HG03064 (cell line): Measurements from ENCODE around the gene NTHL1.

Experiments
- ATAC-seq: cut with Tn5 transposase; IDR thresholded peaks from one replicate; pipeline ENCODE4 v1.9.1; 2021; ENCODE audit warnings: low read depth; ENCODE audit not compliant: unreplicated experiment

The NTHL1 gene

DNA sequence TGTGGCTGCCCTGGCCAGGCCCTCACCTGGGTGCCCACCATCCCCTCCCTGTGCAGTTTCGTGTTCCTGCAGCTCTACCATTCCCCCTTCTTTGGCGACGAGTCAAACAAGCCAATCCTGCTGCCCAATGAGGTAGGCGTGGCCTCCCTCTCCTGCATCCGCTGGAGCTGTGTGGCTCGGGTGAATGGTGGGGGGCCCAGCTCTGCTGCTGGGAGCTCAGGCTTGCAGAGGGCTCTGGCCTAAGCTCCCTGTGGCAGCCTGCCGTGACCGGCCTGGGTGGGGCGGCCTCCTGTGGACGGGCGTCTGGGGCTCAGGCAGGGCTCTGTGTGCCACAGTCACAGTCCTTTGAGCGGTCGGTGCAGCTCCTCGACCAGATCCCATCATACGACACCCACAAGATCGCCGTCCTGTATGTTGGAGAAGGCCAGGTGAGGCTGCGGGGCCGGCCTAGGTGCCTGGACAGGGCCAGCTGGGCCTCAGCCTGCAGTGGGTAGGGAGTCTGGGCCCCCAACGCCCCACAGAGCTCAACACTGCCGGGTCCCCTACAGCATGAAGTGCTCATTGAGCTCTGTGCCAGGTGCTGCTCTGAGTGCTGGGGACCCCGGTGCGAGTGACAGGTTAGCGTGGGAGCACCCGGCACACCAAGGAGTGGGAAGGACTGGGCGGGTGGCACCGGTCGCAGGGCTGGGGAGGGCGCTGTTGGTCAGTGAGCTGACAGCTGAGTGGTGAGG, 37.4 kb upstream of the NTHL1 start:
- ATAC-seq, result no peak

DNA sequence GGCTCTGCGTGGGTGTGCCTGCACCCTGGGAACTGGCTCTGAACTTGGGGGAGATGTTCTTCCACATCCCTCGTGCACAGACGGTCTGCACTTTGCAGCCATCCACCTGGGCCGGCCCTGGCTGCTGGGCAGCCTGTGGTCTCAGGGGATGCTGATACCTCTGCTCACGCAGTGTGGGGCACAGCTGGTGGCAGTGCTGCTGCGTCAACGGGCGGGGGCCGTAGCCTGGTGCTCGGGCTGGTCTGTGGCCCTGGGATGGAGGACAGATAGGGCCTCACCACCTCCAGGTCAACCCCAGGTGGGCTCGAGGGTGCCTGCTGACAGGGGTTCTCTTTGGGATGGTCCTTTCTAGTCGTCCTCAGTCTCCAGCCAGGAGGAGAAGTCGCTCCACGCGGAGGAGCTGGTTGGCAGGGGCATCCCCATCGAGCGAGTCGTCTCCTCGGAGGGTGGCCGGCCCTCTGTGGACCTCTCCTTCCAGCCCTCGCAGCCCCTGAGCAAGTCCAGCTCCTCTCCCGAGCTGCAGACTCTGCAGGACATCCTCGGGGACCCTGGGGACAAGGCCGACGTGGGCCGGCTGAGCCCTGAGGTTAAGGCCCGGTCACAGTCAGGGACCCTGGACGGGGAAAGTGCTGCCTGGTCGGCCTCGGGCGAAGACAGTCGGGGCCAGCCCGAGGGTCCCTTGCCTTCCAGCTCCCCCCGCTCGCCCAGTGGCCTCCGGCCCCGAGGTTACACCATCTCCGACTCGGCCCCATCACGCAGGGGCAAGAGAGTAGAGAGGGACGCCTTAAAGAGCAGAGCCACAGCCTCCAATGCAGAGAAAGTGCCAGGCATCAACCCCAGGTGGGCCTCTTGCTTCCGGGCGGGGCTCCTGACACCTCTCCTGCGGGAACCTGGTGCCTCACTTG, 36.5 kb upstream of the NTHL1 start:
- ATAC-seq, result no peak

DNA sequence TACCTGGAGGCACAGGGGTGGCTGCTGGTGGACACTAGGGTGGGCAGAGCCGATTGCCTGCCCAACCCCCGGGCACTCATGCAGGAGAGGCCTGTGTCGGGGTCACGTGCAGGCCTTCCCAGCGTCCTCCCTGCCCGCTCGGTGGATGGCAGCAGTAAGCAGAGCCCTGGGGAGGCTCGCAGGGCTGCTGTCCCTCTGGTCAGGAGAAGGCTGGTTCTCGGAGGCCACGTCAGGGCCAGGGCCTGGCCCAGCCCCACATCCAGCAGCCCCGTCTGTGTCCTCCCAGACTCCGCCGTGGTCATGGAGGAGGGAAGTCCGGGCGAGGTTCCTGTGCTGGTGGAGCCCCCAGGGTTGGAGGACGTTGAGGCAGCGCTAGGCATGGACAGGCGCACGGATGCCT, 35.8 kb upstream of the NTHL1 start:
- ATAC-seq, result no peak

DNA sequence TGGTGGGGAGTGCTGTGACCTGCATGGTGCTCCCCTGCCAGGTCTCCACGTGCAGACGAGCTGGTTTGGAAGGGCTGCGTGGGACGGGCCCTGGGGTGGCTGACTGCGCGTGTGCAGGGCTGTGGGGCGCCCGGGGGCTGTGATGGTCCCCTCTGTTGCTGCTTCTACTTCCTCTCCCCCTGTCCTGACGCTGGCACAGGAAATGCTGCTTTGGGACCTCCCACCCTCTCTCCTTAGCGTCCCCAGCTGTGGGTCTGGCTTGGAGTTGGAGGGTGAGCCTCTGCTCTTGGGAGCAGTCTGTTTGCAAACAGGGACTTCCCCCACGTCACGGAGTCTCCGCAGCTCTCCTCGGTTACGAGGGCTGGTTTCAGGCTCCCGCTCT, 35.3 kb upstream of the NTHL1 start:
- ATAC-seq, result no peak

DNA sequence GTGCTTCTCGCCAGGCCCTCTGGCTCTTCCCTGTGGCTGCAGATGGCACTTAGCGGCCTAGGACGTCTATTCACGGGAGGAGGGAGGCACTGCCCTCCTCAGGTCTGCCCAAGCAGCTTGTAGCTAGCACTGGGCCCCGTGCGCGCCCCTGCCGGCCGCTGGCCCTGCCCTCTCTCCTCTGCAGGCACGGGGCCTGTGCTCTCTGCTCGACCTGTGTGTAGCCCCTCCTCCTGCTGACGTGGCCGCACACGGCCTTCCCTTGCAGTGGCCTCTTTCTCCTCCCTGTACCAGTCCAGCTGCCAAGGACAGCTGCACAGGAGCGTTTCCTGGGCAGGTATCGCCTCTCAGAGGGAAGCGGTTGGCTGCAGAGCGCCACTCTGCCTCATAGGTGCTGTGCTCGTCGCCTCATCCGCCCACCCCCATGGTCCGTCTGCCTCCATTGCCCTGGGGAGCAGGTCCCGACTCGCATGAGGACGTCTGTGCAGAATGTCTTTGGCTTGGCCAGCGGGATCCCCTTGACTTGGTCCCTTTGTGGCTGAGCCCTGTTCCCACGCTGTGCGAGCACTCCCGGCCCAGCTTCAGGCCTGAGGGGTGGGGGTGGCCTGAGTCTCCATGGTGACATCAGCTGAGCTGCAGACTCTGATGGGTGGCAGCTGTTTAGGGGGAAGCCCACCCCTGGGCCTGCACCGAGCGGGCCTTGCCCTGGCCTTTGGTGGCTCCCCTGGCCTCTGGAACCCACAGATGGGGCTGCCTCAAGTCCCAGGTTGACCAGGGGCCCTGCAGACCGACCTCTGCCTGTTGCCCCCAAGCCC, 34.7 kb upstream of the NTHL1 start:
- no peak for ATAC-seq

DNA sequence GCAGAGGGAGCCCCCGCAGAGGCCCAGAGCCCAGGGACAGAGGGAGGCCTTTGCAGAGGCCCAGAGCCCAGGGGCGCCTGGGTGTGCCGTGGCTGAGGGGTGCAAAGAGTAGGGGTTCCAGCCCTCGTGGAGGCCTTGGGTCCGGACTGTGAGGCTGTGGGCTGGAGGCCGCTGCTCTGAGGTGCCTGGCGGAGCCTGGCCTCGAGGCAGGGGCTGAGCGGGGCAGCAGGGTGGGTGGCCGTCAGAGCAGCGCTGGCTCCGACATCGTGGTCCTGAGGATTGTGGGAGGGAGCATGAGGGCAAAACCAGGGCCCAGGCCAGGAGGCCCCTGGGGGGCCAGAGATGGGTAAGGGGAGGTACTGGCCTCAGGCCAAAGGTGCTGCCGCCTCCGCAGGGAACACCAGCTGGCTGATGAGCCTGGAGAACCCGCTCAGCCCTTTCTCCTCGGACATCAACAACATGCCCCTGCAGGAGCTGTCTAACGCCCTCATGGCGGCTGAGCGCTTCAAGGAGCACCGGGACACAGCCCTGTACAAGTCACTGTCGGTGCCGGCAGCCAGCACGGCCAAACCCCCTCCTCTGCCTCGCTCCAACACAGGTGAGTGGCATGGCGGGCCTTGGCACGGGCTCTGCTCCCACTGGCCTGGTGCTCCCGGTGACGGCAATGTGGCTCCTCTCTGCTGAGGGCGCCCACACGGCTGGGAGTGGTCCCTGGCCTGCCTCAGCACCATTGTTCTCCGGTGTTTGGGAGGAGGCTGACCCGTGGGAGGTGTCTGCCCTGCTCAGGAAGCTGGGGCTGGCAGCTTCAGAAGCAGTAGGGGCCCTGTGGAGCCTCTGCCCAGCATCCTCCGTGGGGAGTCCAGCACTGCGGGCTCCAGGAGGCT, 33.8 kb upstream of the NTHL1 start:
- ATAC-seq, result no peak

DNA sequence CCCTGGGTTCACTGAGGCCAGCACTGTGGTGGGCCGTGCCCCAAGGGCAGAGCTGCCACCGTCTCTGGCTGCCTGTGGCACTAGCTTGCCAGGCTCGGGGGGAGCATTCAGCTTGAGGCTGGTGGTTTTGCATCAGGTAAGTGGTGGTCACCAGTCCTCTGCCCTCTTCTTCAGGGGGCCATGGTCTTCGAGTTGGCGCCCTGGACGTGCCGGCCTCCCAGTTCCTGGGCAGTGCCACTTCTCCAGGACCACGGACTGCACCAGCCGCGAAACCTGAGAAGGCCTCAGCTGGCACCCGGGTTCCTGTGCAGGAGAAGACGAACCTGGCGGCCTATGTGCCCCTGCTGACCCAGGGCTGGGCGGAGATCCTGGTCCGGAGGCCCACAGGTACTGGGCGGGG, 32.4 kb upstream of the NTHL1 start:
- no peak for ATAC-seq

DNA sequence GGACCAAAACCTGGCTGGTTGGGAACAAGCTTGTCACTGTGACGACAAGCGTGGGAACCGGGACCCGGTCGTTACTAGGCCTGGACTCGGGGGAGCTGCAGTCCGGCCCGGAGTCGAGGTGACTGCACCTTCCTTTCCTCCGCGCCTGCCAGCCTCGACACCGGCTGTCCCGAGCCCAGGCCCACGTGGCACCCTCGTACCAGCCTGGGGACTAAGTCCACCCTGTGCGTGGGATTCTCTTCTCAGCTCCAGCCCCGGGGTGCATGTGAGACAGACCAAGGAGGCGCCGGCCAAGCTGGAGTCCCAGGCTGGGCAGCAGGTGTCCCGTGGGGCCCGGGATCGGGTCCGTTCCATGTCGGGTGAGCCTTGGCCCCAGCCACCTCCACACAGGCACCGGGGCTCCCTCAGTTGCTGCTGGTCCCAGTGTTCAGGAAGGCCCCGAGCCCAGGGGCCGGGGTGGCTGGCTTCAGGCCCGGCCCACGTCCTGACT, 31.7 kb upstream of the NTHL1 start:
- ATAC-seq, result no peak

DNA sequence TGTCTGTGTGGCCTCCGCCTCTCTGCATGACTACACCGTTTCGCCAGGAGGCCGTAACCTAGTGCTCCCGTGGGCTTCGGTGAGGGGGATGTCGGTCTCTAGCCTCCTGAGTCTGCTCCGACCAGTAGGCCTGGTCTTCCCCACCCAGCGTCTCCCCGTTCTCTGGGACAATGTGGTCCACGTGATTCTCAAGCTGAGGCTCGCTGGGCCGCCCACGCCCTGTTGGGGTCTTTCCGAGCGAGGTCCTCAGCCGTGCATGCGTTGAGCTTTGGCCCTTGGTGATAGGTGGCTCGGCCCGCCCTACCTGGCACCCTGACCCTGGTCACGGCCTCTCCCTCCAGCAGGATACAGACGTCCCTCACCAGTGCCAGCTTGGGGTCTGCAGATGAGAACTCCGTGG, 31.1 kb upstream of the NTHL1 start:
- ATAC-seq, result no peak

DNA sequence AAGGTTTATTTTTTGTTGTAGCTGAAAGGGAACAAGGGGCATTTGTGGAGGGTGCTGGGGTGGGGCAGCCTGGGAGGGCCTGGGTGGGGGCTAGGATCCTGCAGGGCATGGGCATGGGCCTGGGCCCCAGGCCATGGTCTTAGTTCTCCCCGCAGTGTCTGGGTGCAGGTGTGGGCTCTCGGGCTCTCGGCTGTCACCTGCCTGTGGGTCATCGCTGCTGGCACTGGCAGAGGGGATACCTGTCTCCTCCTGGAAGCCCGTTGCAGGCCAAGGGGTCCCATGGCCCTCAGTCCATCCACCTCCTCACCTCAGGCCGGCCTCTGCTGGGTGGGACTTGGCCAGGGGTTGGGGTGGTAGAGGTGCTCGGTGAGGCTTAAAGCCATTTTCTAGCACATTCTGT, 30.5 kb upstream of the NTHL1 start:
- ATAC-seq, result no peak

DNA sequence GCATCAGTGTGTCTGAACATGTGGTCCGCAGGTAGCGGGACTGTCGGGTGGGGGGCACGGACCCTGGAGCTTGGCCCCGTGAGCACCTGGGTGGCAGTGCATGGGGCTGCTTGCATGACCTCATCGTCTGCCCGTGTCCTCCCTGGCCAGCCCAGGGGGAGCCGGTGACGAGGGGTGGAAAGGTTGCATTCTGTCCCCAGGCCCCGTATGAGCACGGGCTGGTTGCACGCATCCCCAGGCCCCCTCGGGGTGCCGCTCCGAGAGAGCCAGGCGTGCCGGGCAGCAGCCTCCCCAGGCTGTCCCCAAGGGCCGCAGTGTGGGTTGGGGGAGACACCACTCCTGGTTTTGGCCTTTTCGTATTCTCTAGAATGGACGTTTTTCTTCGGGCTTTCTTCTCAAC, 30.1 kb upstream of the NTHL1 start:
- ATAC-seq, result no peak

DNA sequence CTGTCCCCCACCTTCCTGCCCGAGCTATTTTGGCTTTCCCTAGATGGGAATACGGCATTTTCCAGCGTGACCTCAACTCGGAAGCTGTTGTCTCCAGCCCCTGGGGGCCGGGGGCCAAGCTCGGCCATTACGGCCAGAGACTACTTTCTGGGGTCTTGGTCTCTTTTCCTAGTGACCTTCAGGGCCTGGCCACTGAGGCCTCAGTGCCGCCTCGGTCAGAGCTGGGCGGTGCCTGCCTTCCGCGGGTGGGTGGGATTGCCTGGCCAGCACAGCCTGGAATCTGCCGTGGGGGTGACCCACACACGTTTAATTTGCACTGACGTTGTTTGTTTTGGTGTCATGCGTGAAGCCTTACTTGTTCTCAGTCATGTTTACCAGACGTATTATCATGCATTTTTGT, 29.4 kb upstream of the NTHL1 start:
- ATAC-seq, result no peak

DNA sequence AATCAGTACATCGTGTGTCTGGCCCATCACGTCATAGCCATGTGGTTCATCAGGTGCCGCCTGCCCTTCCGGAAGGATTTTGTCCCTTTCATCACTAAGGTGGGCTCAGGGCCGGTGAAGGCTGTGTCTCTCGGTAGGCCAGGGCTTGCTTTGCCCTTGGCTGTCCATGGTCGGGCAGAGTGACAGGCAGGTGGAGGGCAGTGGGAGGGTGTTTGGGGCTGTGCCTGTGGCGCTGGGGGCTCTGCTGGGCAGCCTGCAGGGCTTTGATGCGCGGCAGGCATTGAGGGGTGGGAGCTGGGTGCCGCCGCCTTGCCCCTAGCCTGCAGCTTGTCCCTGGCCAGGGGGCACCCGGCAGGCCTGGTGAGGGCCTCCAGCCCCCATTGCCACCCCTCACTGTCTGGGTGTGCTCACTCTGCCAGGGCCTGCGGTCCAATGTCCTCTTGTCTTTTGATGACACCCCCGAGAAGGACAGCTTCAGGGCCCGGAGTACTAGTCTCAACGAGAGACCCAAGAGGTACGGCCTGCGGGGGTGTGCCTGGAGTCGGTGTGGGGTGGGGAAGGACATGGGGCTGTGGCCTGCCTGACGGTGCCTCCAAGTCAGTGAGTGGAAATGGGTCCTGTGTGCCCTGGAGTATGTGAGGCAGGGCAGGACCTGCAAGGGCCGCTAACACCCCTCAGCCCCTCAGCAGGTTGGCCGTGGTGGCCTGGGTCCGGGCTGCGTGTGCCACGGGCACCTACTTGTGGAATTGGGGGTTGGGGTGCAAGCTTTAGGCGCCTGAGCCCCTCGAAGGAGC, 28.6 kb upstream of the NTHL1 start:
- ATAC-seq, result no peak

DNA sequence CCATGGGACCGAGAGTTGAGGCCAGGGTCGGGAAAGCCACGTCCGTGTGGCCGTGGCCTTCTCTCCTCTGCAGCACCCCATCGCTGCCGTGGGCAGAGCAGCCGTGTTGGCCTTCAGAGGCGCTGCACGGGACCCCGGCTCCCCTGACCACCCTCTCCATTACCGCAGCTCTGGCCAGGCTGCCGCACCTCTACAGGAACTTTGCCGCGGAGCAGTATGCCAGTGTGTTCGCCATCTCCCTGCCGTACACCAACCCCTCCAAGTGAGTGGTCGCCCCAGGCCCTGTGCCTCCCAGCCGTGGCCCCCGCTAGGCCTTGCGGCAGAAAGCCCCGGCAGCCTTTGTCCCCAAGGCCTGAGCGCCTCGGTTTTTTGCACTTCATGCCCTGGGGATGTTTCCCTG, 28.0 kb upstream of the NTHL1 start:
- no peak for ATAC-seq

DNA sequence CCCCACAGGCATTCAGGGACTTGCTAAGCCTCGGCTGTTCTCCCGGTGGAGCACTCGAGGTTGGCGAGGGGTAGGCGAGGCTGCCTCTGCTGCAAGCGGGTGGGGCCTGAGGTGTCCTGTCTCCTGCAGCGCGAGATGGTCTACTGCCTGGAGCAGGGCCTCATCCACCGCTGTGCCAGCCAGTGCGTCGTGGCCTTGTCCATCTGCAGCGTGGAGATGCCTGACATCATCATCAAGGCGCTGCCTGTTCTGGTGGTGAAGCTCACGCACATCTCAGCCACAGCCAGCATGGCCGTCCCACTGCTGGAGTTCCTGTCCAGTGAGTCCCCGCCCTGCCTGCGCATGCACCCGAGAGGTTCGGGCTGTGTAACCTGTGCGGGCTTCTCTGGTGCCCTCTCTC, 26.4 kb upstream of the NTHL1 start:
- ATAC-seq, result no peak

DNA sequence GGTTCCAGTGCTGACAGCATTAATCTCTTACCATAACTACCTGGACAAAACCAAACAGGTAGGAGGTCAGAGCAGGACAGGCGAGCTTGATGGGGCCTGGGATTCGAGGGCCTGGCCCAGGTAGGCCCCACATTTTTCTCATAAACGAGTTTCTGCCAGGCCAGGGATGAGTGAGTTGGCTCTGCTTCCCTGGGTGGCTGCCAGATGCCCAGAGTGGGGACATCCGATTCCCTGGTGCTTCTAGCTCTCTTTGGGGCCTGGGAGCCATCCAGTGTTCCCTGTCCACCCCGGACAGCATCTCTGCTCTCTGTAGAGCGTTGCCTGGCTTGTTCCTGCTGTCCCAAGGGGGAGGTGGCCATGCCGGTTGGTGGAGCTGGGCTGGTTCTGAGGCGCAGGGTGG, 25.3 kb upstream of the NTHL1 start:
- no peak for ATAC-seq

DNA sequence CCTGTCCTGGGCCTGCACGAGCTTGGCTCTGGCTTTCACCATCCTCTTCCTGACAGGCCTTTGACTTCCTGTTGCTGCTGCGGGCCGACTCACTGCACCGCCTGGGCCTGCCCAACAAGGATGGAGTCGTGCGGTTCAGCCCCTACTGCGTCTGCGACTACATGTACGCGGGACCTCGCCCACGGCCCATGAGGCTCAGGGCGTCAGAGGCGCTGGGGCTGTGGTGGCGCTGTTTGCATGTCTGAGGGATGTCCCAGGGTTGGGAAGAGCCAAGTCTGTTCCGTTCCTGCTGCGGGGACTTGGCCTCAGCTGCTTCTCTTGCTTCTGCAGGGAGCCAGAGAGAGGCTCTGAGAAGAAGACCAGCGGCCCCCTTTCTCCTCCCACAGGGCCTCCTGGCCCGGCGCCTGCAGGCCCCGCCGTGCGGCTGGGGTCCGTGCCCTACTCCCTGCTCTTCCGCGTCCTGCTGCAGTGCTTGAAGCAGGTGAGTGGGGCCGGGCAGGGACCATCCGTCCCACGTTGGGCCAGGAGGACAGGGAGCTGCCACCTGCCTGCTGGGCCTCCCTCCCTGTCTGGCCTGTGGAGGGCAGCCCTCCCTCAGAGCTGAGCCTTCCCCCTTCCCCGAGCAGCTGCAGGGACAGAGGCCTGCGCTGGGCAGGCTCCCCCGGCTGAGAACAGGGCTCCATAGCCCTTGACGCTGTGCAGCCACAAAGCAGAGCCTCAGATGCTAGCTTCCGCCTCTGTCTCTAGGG, 24.0 kb upstream of the NTHL1 start:
- ATAC-seq, result no peak

DNA sequence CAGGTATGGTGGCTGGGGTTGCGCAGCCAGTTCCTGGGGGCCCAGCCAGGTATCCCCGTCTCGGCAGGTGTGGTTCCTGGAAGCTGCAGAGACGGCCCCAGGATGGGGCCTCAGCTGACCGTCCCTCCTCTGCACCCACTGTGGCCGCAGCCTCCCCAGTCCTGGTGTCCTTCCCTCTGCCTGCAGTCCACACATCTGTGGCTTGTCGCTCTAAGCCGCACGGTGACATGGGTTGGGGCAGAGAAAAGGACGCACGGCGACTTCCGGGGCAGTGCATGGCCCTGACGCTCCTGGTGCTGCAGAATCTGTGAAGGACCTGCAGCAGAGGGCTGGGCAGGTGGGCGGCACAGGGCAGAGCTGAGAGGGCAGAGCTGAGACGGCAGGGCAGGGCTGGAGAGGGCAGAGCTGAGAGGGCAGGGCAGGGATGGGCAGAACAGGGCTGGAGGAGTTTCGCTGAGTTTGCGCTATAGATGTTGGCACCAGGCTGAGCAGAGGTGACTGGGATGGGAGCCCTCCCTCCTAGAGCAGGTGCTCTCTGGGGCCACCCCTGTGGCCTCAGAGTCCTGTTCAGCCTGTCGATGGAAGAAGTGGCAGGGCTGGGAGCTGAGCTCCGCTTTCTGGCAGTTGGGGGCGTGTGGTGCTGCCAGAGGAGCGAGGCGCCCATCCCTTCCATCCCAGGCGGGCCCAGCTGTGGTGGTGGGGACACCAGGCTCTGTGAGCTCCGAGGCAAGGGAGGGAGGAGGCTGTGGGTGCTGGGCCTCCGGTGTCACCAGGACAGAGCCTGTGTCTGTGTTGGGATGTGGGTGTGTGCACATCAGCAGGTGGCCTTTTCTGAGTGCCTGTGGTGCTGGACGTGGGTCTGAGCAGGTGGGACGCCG, 23.2 kb upstream of the NTHL1 start:
- no peak for ATAC-seq
